IPS-18c (cell line): ENCODE measurements around the gene TRAP1.

ENCODE experiments used
- H3K4me3 ChIP-seq: 2 replicates; pipeline ENCODE4 v1.7.0; 2013; ENCODE audit warnings: low read depth, mild to moderate bottlenecking, low read length, moderate library complexity; ENCODE audit not compliant: insufficient read depth
- H3K9me3 ChIP-seq: one replicate; pipeline ENCODE4 v1.6.1; 2013; ENCODE audit warnings: mild to moderate bottlenecking, low read length, moderate library complexity; ENCODE audit not compliant: control insufficient read depth, insufficient read depth

TRAP1 gene

GRCh38 chr16:3740186-3740585 is 22.9 kb upstream of the TRAP1 start:
- Histone ChIP-seq H3K9me3 (no peaks in the 10 kb centered on the region), H3K4me3 (no peak overlapping the region)

- no peaks in the 10 kb centered on the region for H3K9me3 ChIP-seq
- no peak overlapping the region for H3K4me3 ChIP-seq
These were observed 22.3 kb upstream of the TRAP1 start for GRCh38 chr16:3739636-3740035.

- H3K4me3 ChIP-seq, result no peak overlapping the region
- H3K9me3 ChIP-seq, result no peaks in the 10 kb centered on the region
These were observed 21.2 kb upstream of the TRAP1 start for GRCh38 chr16:3738541-3738940.

GRCh38 chr16:3738128-3738527 is 20.8 kb upstream of the TRAP1 start:
- H3K4me3 ChIP-seq, result no peak overlapping the region
- H3K9me3 ChIP-seq, result no peaks in the 10 kb centered on the region

- H3K4me3 ChIP-seq, result no peak overlapping the region
- H3K9me3 ChIP-seq, result no peaks in the 10 kb centered on the region
These were observed 19.9 kb upstream of the TRAP1 start for GRCh38 chr16:3737181-3737580.

- H3K4me3 ChIP-seq, result no peak overlapping the region
- H3K9me3 ChIP-seq, result no peaks in the 10 kb centered on the region
These were observed 18.8 kb upstream of the TRAP1 start for GRCh38 chr16:3736116-3736515.

- H3K4me3 ChIP-seq, result no peak overlapping the region
- no peaks in the 10 kb centered on the region for H3K9me3 ChIP-seq
These were observed 18.2 kb upstream of the TRAP1 start for GRCh38 chr16:3735541-3735940.

- H3K9me3 ChIP-seq, result no peaks in the 10 kb centered on the region
These were observed 17.5 kb upstream of the TRAP1 start for GRCh38 chr16:3734758-3735221.

GRCh38 chr16:3734084-3734757 is 16.9 kb upstream of the TRAP1 start:
- Histone ChIP-seq H3K4me3 (no peak overlapping the region), H3K9me3 (no peaks in the 10 kb centered on the region)

More at GRCh38 chr16:3734758-3735221, 17.5 kb upstream of the TRAP1 start:
- no peak overlapping the region for H3K4me3 ChIP-seq

GRCh38 chr16:3732171-3732570 is 14.8 kb upstream of the TRAP1 start:
- Histone ChIP-seq H3K4me3 (no peak overlapping the region), H3K9me3 (no peaks in the 10 kb centered on the region)

GRCh38 chr16:3731126-3731935 is 14.0 kb upstream of the TRAP1 start:
- no peak overlapping the region for H3K4me3 ChIP-seq
- H3K9me3 ChIP-seq, result no peaks in the 10 kb centered on the region

- Histone ChIP-seq H3K4me3 (no peak overlapping the region), H3K9me3 (no peaks in the 10 kb centered on the region)
These were observed 13.1 kb upstream of the TRAP1 start for GRCh38 chr16:3730161-3731125.

- H3K4me3 ChIP-seq, result no peak overlapping the region
- no peaks in the 10 kb centered on the region for H3K9me3 ChIP-seq
These were observed 12.1 kb upstream of the TRAP1 start for GRCh38 chr16:3729161-3730112.

GRCh38 chr16:3728424-3729160 is 11.3 kb upstream of the TRAP1 start:
- H3K9me3 ChIP-seq, result no peaks in the 10 kb centered on the region
- no peak overlapping the region for H3K4me3 ChIP-seq

- Histone ChIP-seq H3K9me3 (no peaks in the 10 kb centered on the region), H3K4me3 (no peak overlapping the region)
These were observed 10.6 kb upstream of the TRAP1 start for GRCh38 chr16:3727806-3728381.
